Activated CD8-positive, alpha-beta memory T cell treated with anti-CD3 and anti-CD28 coated beads, Interleukin-2, amount 50 U/mL, for 24 hours (primary cell): ENCODE measurements around the gene ACTR5.
A peak's percentile ranks its signal among the peaks of the same experiment; 100 is the strongest.
"Not testable (repeated sequence)": the region's sequence is repeated elsewhere in the genome, so short reads cannot be mapped to it uniquely, and the experiment has no call there.

Experiments used
- DNase-seq: peaks from one replicate; pipeline ENCODE4 v3.0.0-alpha.2; 2020; ENCODE audit errors: extremely low read depth

ACTR5 gene

GRCh38 chr20:38804682-38805501, 56.6 kb downstream of the ACTR5 start:
- peak; percentile 34 for DNase-seq

- peak; percentile 52 for DNase-seq
Measured at GRCh38 chr20:38805502-38805957, 57.3 kb downstream of the ACTR5 start, which contains the start of gene PPP1R16B. Gene PPP1R16B, plus strand, starts transcription at chr20:38805697. Its CDS starts 30,229 bp downstream, at chr20:38835926.

GRCh38 chr20:38805958-38806854, 57.9 kb downstream of the ACTR5 start:
- DNase-seq: no peak

GRCh38 chr20:38806855-38807655, 58.8 kb downstream of the ACTR5 start:
- DNase-seq: no peak

- no peak for DNase-seq
Measured at GRCh38 chr20:38809942-38810341, 61.7 kb downstream of the ACTR5 start.

- DNase-seq: no peak
Measured at GRCh38 chr20:38810926-38811630, 62.8 kb downstream of the ACTR5 start.

GRCh38 chr20:38811769-38812168, 63.5 kb downstream of the ACTR5 start:
- no peak for DNase-seq

GRCh38 chr20:38812182-38812581, 63.9 kb downstream of the ACTR5 start:
- no peak for DNase-seq

- no peak for DNase-seq
Measured at GRCh38 chr20:38812709-38813573, 64.7 kb downstream of the ACTR5 start.

- DNase-seq: not testable (repeated sequence)
Measured at GRCh38 chr20:38813574-38813962, 65.3 kb downstream of the ACTR5 start.

- no peak for DNase-seq
Measured at GRCh38 chr20:38815446-38815845, 67.2 kb downstream of the ACTR5 start.

GRCh38 chr20:38818113-38819065, 70.1 kb downstream of the ACTR5 start:
- DNase-seq: no peak
